Hepatocyte (in vitro differentiated cells): ENCODE data around the gene CDC25C. TPM values are rescaled to one million over a fixed set of nuclear protein-coding genes. Genes with fewer than 3 reads are reported as not detected.

ENCODE experiments used
- DNase-seq: peaks from one replicate; pipeline ENCODE4 v3.0.0-alpha.2; 2016; ENCODE audit warnings: low spot score
- H2AFZ ChIP-seq: fragments of 200-600 bp; sonication (generic); 2 replicates; pipeline ENCODE4 v1.6.0; 2016; ENCODE audit warnings: antibody characterized with exemption, mild to moderate bottlenecking
- H3K27ac ChIP-seq: fragments of 200-600 bp; sonication (generic); 2 replicates; pipeline ENCODE4 v1.5.1; 2016; ENCODE audit warnings: mild to moderate bottlenecking
- H3K27me3 ChIP-seq: fragments of 200-600 bp; sonication (generic); 2 replicates; pipeline ENCODE4 v1.6.1; 2016
- H3K36me3 ChIP-seq: fragments of 200-600 bp; sonication (generic); replicated peaks from 2 replicates; pipeline ENCODE4 v1.5.1; 2016; ENCODE audit warnings: low read depth; ENCODE audit not compliant: insufficient read depth
- H3K4me1 ChIP-seq: fragments of 200-600 bp; sonication (generic); 2 replicates; pipeline ENCODE4 v1.5.1; 2016; ENCODE audit warnings: mild to moderate bottlenecking, moderate library complexity; ENCODE audit not compliant: insufficient read depth
- H3K4me2 ChIP-seq: fragments of 200-600 bp; sonication (generic); 2 replicates; pipeline ENCODE4 v1.6.0; 2016
- H3K4me3 ChIP-seq: fragments of 200-600 bp; sonication (generic); 2 replicates; pipeline ENCODE4 v1.5.1; 2016; ENCODE audit warnings: mild to moderate bottlenecking
- H3K79me2 ChIP-seq: fragments of 200-600 bp; sonication (generic); 2 replicates; pipeline ENCODE4 v1.6.0; 2017; ENCODE audit warnings: mild to moderate bottlenecking
- H3K9me2 ChIP-seq: fragments of 200-600 bp; sonication (generic); replicated peaks from 2 replicates; pipeline ENCODE4 v1.6.0; 2017; ENCODE audit warnings: mild to moderate bottlenecking; ENCODE audit not compliant: insufficient read depth
- H3K9me3 ChIP-seq: fragments of 200-600 bp; sonication (generic); 2 replicates; pipeline ENCODE4 v1.5.1; 2016; ENCODE audit warnings: low read depth, mild to moderate bottlenecking
- H4K20me1 ChIP-seq: fragments of 200-600 bp; sonication (generic); 2 replicates; pipeline ENCODE4 v1.6.0; 2016; ENCODE audit warnings: mild to moderate bottlenecking; ENCODE audit not compliant: insufficient read depth, poor library complexity, severe bottlenecking
- EZH2 ChIP-seq: fragments of 200-600 bp; sonication (generic); IDR thresholded peaks from 2 replicates; pipeline ENCODE4 v1.6.1; 2016; ENCODE audit warnings: antibody characterized with exemption, mild to moderate bottlenecking, borderline replicate concordance
- EZH2phosphoT487 ChIP-seq: fragments of 200-600 bp; sonication (generic); IDR thresholded peaks from one replicate; pipeline ENCODE4 v1.6.1; 2018; ENCODE audit warnings: antibody characterized with exemption, mild to moderate bottlenecking, low read depth, moderate library complexity; ENCODE audit not compliant: unreplicated experiment, severe bottlenecking
- WGBS: methylation state at CpG from one replicate; pipeline ENCODE4 v1.1.6; 2016; ENCODE audit warnings: low lambda C conversion rate; ENCODE audit errors: missing lambda C conversion rate; 5-methylcytosine and 5-hydroxymethylcytosine counted together
- polyA plus RNA-seq: library from polyadenylated mRNA; unstranded; fragments of >200 nt; fragmentation: Nextera tagmentation; extraction: Ambion mirVana; gene quantifications from 2 replicates; pipeline ENCODE4 v1.2.1, GENCODE V29; 2016
- total RNA-seq: library from RNA; depleted of rRNA; stranded (reverse); fragments of >200 nt; gene quantifications from 2 replicates; pipeline ENCODE4 v1.2.3, GENCODE V29; 2014
- TF ChIP-seq, protein P1 (sequence below): fragments of 200-600 bp; sonication (generic); IDR thresholded peaks from 2 replicates; pipeline ENCODE4 v1.5.1; 2016; ENCODE audit warnings: antibody characterized with exemption, mild to moderate bottlenecking; ENCODE audit not compliant: poor library complexity

CDC25C gene
- total and polyA plus RNA-seq, 2 experiments from 2014 or later = 1.6 to 3.7 TPM

DNA sequence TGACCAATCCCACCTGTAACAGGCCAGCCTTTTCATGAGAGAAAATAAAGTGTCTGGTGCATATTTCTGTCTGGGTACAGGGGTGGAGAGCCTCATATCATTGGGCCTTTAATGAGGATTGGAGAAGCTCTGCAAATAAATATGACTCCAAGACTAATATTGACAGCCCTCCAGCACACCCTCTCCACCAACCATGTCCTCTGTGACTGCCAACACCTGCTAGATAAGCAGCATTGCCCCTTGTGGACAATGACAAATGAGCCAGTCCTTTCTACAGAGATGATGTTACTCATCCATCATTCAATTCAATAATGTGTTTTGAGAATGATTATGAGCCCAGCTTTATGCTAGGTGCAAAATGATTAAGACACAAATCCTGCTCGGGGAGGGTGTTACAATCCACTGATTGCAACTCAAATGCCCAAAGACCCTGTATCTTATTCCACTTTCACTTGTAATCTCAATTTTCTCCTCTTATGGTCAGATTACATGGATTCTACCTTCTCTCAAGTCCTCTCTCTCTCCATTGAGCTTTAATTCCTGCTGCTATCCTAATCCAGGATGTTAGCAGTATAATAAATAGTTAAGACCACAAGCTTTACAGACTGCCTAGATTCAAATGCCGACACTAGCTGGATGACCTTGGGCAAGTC lies 55.1 kb downstream of the CDC25C start:
- H3K9me3 ChIP-seq = no peaks in the 10 kb centered on the region
- H3K4me2 ChIP-seq = no peak overlapping the region
- TF ChIP-seq, protein P1, sequence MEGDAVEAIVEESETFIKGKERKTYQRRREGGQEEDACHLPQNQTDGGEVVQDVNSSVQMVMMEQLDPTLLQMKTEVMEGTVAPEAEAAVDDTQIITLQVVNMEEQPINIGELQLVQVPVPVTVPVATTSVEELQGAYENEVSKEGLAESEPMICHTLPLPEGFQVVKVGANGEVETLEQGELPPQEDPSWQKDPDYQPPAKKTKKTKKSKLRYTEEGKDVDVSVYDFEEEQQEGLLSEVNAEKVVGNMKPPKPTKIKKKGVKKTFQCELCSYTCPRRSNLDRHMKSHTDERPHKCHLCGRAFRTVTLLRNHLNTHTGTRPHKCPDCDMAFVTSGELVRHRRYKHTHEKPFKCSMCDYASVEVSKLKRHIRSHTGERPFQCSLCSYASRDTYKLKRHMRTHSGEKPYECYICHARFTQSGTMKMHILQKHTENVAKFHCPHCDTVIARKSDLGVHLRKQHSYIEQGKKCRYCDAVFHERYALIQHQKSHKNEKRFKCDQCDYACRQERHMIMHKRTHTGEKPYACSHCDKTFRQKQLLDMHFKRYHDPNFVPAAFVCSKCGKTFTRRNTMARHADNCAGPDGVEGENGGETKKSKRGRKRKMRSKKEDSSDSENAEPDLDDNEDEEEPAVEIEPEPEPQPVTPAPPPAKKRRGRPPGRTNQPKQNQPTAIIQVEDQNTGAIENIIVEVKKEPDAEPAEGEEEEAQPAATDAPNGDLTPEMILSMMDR = no peak
- no peaks in the 10 kb centered on the region for H3K36me3 ChIP-seq
- peaks cover 9% of the 10 kb centered on the region for H3K4me1 ChIP-seq
- 87% methylated on average over 2 of the region's 2 CpGs for WGBS
- H3K27ac ChIP-seq = no peak overlapping the region
- no peaks in the 10 kb centered on the region for H3K79me2 ChIP-seq
- no peak overlapping the region for H2AFZ ChIP-seq
- no peaks in the 10 kb centered on the region for H3K27me3 ChIP-seq
- H3K4me3 ChIP-seq = no peak overlapping the region
- peak; percentile 40 for DNase-seq
- no peaks in the 10 kb centered on the region for H3K9me2 ChIP-seq
- no peaks in the 10 kb centered on the region for H4K20me1 ChIP-seq

DNA sequence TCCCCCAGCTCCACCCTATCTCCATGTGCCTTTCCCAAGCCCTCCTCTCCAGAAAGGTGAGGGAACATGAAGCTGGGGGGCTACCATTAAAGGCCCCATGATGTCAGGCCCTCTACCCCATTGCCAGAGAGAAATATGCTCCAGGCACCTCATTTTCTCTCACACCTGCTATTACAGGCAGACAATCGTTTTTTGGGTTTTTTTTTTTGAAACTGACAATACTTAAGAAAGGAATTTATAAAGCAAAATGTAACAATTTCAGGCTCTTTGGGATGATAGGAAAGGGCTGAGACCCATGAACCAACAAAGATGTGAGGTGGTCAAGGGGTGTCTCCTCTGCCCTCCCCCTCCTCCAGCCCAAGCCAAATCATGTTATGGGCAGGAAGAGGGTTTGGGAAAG lies 55.7 kb downstream of the CDC25C start:
- WGBS = 55% methylated on average over 1 of the region's 1 CpG
- no peaks in the 10 kb centered on the region for H3K79me2 ChIP-seq
- no peaks in the 10 kb centered on the region for H3K9me3 ChIP-seq
- no peak for DNase-seq
- H4K20me1 ChIP-seq = no peaks in the 10 kb centered on the region
- H3K4me1 ChIP-seq = peaks cover 9% of the 10 kb centered on the region
- H3K27me3 ChIP-seq = no peaks in the 10 kb centered on the region
- H2AFZ ChIP-seq = no peak overlapping the region
- no peak overlapping the region for H3K4me2 ChIP-seq
- H3K4me3 ChIP-seq = no peak overlapping the region
- H3K36me3 ChIP-seq = no peaks in the 10 kb centered on the region
- TF ChIP-seq EZH2phosphoT487 (no peak), EZH2 (no peak)
- TF ChIP-seq, protein P1 = no peak
- no peak overlapping the region for H3K27ac ChIP-seq
- H3K9me2 ChIP-seq = no peaks in the 10 kb centered on the region

DNA sequence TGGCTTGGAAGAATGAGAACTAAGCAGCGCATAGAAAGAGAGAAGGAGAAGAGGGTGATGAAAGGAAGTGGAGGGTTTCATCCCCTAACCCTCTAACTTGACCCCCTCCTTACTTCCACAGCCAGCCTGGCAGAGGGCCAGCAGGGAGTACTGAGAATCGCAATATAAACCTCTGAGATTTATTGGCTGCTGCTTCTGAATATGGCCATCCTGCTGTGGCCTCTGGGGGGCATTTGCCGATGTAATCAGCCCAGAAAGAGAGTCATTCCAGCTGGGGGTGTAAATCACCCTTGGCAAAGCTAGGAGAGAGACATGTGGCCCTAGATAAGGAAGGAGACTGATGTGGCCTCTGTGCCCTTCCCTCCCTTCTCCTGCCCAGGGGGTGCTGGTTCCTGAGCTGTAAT lies 56.2 kb downstream of the CDC25C start:
- Histone ChIP-seq H3K4me3 (no peak overlapping the region), H3K9me3 (no peaks in the 10 kb centered on the region), H3K36me3 (no peaks in the 10 kb centered on the region), H3K27me3 (no peaks in the 10 kb centered on the region), H3K27ac (no peak overlapping the region), H3K9me2 (no peaks in the 10 kb centered on the region), H3K4me1 (peaks cover 9% of the 10 kb centered on the region), H3K79me2 (no peaks in the 10 kb centered on the region), H4K20me1 (no peaks in the 10 kb centered on the region), H2AFZ (no peak overlapping the region), H3K4me2 (peak overlapping the region; percentile 7)
- TF ChIP-seq, protein P1 = no peak
- no peak for TF ChIP-seq EZH2
- no peak for TF ChIP-seq EZH2phosphoT487
- peak; percentile 23 for DNase-seq
- 47% methylated on average over 3 of the region's 3 CpGs for WGBS
